Measurements from ENCODE around the gene DROSHA. TPM values are rescaled to one million over a fixed set of nuclear protein-coding genes. Genes with fewer than 3 reads are reported as not detected.

The DROSHA gene
- polyA plus RNA-seq, 2 of the 4 experiments (the other 2 are of a cell fraction), result 49.1 to 105 TPM

DNA sequence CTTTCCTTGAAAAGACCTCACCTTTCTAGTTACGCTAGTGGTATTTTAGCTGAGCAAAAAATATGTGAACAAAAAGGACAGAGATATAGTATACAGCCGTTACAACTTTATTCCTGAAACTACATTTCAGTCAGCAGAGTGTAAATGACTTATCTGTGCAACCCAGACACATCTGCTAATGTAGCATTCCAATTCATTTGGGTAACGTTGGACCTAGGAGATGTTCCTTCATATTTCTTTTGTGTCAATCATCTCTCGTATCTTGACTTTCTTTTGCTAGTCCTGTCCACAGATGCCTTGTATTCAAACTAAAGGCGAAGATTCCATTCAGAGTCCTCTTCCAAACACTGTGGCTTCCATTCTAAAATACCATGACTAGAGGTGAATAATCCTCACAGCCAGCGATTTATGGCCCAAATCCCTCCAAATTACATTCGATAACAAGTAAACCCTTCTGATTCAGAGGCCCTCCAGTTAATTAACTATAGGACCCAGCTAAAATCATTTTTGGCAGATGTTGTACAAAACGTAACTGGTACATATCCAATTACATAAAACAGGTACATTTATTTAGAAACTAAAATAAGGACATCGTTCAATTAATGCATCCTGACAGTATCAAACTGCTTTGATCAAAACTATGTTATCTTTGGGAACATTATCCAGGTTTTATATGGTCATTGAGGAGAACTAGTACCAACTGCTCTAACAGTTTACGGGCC lies 155.7 kb downstream of the DROSHA start:
- no peak for ATAC-seq
- TF ChIP-seq ESRRA (IDR thresholded peaks at IDR 0.05; ENCODE audit: borderline replicate concordance, low read length) (no peak), NFE2L2 (conservative IDR thresholded peaks at IDR 0.05; ENCODE audit: low read length) (no peak)
- TF ChIP-seq, protein P1, sequence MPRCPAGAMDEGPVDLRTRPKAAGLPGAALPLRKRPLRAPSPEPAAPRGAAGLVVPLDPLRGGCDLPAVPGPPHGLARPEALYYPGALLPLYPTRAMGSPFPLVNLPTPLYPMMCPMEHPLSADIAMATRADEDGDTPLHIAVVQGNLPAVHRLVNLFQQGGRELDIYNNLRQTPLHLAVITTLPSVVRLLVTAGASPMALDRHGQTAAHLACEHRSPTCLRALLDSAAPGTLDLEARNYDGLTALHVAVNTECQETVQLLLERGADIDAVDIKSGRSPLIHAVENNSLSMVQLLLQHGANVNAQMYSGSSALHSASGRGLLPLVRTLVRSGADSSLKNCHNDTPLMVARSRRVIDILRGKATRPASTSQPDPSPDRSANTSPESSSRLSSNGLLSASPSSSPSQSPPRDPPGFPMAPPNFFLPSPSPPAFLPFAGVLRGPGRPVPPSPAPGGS (IDR thresholded peaks at IDR 0.05), result no peak
- H3K4me2 ChIP-seq, result no peak overlapping the region
- 52% methylated on average over 10 of the region's 10 CpGs for WGBS (ENCODE audit: missing lambda C conversion rate)
- no peak overlapping the region for H3K27ac ChIP-seq
- no peaks in the 10 kb centered on the region for H3K9me3 ChIP-seq
- ChIA-PET CTCF (no interaction called here), POLR2A (no interaction called here)
- H3K4me1 ChIP-seq, result no peaks in the 10 kb centered on the region
- DNase-seq (ENCODE audit: low read depth in 1 of 2, low spot score in 1 of 2), result no peak
- no peak overlapping the region for H3K4me3 ChIP-seq
- no peak for FAIRE-seq

DNA sequence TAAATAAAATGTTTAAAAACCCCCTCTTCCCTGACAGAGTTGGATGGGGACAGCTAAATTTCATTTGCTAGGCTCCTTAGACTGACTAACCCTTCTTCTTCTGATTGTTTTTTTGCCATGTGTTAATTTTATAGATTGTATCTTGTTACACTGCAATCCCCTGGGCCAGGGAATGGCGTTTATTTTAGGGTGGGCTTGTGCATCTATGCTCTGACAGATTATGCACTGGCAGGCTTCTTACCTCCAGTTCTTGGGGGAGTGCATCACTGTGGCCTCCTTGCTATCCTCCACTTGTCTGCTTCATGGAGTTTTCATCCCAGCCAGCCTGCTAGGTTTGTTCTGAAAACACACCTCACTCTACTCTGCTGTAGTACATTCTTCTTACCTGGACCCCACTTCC lies 159.8 kb downstream of the DROSHA start:
- Histone ChIP-seq H3K27ac (no peak overlapping the region), H3K4me1 (no peaks in the 10 kb centered on the region), H3K4me3 (no peak overlapping the region), H3K4me2 (no peak overlapping the region), H3K9me3 (no peaks in the 10 kb centered on the region)
- no peak for DNase-seq (ENCODE audit: low read depth in 1 of 2, low spot score in 1 of 2)
- ChIA-PET POLR2A (no interaction called here), CTCF (no interaction called here)
- TF ChIP-seq, protein P2, sequence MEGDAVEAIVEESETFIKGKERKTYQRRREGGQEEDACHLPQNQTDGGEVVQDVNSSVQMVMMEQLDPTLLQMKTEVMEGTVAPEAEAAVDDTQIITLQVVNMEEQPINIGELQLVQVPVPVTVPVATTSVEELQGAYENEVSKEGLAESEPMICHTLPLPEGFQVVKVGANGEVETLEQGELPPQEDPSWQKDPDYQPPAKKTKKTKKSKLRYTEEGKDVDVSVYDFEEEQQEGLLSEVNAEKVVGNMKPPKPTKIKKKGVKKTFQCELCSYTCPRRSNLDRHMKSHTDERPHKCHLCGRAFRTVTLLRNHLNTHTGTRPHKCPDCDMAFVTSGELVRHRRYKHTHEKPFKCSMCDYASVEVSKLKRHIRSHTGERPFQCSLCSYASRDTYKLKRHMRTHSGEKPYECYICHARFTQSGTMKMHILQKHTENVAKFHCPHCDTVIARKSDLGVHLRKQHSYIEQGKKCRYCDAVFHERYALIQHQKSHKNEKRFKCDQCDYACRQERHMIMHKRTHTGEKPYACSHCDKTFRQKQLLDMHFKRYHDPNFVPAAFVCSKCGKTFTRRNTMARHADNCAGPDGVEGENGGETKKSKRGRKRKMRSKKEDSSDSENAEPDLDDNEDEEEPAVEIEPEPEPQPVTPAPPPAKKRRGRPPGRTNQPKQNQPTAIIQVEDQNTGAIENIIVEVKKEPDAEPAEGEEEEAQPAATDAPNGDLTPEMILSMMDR (IDR thresholded peaks at IDR 0.05), result no peak
- TF ChIP-seq TFCP2L1 (CRISPR knock-in tag; IDR thresholded peaks at IDR 0.05) (no peak), NPAS2 (CRISPR knock-in tag; IDR thresholded peaks at IDR 0.05; ENCODE audit: borderline replicate concordance) (no peak), PHF8 (IDR thresholded peaks at IDR 0.05; ENCODE audit: borderline replicate concordance, low read depth) (no peak), EHMT2 (IDR thresholded peaks at IDR 0.05; ENCODE audit: low read depth) (no peak), RARB (CRISPR knock-in tag; IDR thresholded peaks at IDR 0.05) (no peak), KDM5A (IDR thresholded peaks at IDR 0.05) (no peak), TP53 (CRISPR knock-in tag; IDR thresholded peaks at IDR 0.05) (no peak), CHD2 (IDR thresholded peaks at IDR 0.05; ENCODE audit: low read length, partially characterized antibody) (no peak), ZFP36 (IDR thresholded peaks at IDR 0.05; ENCODE audit: borderline replicate concordance, partially characterized antibody) (no peak), FOXS1 (CRISPR knock-in tag; IDR thresholded peaks at IDR 0.05) (no peak), HOXB13 (CRISPR knock-in tag; IDR thresholded peaks at IDR 0.05; ENCODE audit: low read depth) (no peak), CEBPB (IDR thresholded peaks at IDR 0.05) (no peak), RCOR1 (IDR thresholded peaks at IDR 0.05; ENCODE audit: low read depth, low read length) (no peak), JUNB (IDR thresholded peaks at IDR 0.05) (no peak), ZC3H11A (IDR thresholded peaks at IDR 0.05) (no peak), MAFK (IDR thresholded peaks at IDR 0.05; ENCODE audit: partially characterized antibody) (no peak), POLR2AphosphoS2 (conservative IDR thresholded peaks at IDR 0.05; ENCODE audit: low read length) (no peak)
- TF ChIP-seq, protein P3, sequence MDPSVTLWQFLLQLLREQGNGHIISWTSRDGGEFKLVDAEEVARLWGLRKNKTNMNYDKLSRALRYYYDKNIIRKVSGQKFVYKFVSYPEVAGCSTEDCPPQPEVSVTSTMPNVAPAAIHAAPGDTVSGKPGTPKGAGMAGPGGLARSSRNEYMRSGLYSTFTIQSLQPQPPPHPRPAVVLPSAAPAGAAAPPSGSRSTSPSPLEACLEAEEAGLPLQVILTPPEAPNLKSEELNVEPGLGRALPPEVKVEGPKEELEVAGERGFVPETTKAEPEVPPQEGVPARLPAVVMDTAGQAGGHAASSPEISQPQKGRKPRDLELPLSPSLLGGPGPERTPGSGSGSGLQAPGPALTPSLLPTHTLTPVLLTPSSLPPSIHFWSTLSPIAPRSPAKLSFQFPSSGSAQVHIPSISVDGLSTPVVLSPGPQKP (IDR thresholded peaks at IDR 0.05; ENCODE audit: low read depth, low read length), result no peak
- TF ChIP-seq, protein P4, sequence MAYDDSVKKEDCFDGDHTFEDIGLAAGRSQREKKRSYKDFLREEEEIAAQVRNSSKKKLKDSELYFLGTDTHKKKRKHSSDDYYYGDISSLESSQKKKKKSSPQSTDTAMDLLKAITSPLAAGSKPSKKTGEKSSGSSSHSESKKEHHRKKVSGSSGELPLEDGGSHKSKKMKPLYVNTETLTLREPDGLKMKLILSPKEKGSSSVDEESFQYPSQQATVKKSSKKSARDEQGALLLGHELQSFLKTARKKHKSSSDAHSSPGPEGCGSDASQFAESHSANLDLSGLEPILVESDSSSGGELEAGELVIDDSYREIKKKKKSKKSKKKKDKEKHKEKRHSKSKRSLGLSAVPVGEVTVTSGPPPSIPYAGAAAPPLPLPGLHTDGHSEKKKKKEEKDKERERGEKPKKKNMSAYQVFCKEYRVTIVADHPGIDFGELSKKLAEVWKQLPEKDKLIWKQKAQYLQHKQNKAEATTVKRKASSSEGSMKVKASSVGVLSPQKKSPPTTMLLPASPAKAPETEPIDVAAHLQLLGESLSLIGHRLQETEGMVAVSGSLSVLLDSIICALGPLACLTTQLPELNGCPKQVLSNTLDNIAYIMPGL (CRISPR knock-in tag; IDR thresholded peaks at IDR 0.05; ENCODE audit: borderline replicate concordance), result no peak
- no peak for FAIRE-seq
- ATAC-seq, result no peak
- WGBS (ENCODE audit: missing lambda C conversion rate), result 11% methylated on average over 1 of the region's 1 CpG

Measured in A549 (cell line).